Measurements from ENCODE around the gene SIDT1. TPM values are rescaled to one million over a fixed set of nuclear protein-coding genes. Genes with fewer than 3 reads are reported as not detected.

SIDT1 gene
- total RNA-seq, 1 donor from 2014 or later: not detected

- no peak for DNase-seq (ENCODE audit: low spot score)
- Mint-ChIP-seq H3K27ac (no peak overlapping the region), H3K4me3 (no peak overlapping the region), H3K27me3 (ENCODE audit: insufficient read depth, low read depth) (peaks cover 4% of the 10 kb centered on the region), H3K9me3 (no peaks in the 10 kb centered on the region), H3K36me3 (no peaks in the 10 kb centered on the region), H3K4me1 (peaks cover 4% of the 10 kb centered on the region)
- Histone ChIP-seq H3K79me2 (ENCODE audit: low read depth) (no peaks in the 10 kb centered on the region), H3K4me2 (no peak overlapping the region), H3K4me1 (peaks cover 17% of the 10 kb centered on the region), H3K9ac (no peak overlapping the region), H3K27me3 (no peaks in the 10 kb centered on the region), H2AFZ (replicated peaks) (no peak overlapping the region), H3K9me3 (ENCODE audit: low read depth) (no peaks in the 10 kb centered on the region), H3K4me3 (no peak overlapping the region), H3K27ac (no peak overlapping the region), H4K20me1 (ENCODE audit: low read depth) (no peaks in the 10 kb centered on the region), H3F3A (ENCODE audit: low read depth) (no peaks in the 10 kb centered on the region), H3K36me3 (no peaks in the 10 kb centered on the region)
- TF ChIP-seq EZH2 (IDR thresholded peaks at IDR 0.05) (no peak), EZH2phosphoT487 (IDR thresholded peaks at IDR 0.05) (no peak)
- TF ChIP-seq, protein P1, sequence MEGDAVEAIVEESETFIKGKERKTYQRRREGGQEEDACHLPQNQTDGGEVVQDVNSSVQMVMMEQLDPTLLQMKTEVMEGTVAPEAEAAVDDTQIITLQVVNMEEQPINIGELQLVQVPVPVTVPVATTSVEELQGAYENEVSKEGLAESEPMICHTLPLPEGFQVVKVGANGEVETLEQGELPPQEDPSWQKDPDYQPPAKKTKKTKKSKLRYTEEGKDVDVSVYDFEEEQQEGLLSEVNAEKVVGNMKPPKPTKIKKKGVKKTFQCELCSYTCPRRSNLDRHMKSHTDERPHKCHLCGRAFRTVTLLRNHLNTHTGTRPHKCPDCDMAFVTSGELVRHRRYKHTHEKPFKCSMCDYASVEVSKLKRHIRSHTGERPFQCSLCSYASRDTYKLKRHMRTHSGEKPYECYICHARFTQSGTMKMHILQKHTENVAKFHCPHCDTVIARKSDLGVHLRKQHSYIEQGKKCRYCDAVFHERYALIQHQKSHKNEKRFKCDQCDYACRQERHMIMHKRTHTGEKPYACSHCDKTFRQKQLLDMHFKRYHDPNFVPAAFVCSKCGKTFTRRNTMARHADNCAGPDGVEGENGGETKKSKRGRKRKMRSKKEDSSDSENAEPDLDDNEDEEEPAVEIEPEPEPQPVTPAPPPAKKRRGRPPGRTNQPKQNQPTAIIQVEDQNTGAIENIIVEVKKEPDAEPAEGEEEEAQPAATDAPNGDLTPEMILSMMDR (IDR thresholded peaks at IDR 0.05): no peak
These were observed 61.7 kb downstream of the SIDT1 start for GRCh38 chr3:113594066-113594465.

DNA sequence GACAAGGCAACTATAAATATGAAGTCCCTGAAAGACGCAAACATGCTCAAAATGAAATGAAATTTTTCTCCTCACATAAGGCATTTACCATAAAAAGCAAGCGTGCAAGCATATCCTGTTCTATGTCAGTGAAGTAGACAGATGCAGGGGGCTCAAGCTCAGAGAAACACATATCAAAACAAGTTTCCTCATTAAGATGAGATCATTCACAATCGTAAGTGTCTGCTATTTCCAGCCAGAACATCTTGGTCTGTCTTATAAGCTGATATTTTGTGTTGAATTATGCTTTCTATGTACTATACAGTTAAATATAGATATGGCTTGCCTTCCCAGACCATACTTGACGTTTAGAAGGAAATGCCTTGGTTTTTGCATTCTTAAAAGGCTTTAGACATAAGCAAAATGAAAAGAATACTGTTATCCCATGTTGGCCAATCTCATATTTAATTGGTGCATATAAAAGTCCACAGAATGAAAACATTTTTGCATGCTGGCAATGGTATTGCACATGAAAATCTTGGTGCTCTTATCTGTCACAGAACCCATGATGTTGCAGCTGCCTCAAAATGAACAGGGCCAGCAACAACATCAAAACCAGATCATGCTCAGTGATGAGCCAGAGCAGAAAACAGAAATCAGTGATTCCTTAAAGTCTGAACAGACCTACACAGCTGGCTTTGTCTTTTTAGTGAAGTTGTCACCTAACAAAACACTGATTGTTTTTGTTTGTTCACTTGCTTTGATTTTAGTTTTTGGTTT is 65.4 kb downstream of the SIDT1 start:
- no peaks in the 10 kb centered on the region for H3K27me3 ChIP-seq
- peak overlapping the region; percentile 22 for H2AFZ ChIP-seq (replicated peaks)
- H3K4me3 Mint-ChIP-seq: no peak overlapping the region
- no peak overlapping the region for H3K4me2 ChIP-seq
- no peaks in the 10 kb centered on the region for H3K79me2 ChIP-seq (ENCODE audit: low read depth)
- no peaks in the 10 kb centered on the region for H3K36me3 Mint-ChIP-seq
- H3K4me1 ChIP-seq: no peaks in the 10 kb centered on the region
- H3K36me3 ChIP-seq: no peaks in the 10 kb centered on the region
- no peak overlapping the region for H3K27ac Mint-ChIP-seq
- H3K9me3 Mint-ChIP-seq: no peaks in the 10 kb centered on the region
- H3K4me1 Mint-ChIP-seq: no peaks in the 10 kb centered on the region
- TF ChIP-seq EZH2phosphoT487 (IDR thresholded peaks at IDR 0.05) (no peak), EZH2 (IDR thresholded peaks at IDR 0.05) (no peak)
- TF ChIP-seq, protein P1 (IDR thresholded peaks at IDR 0.05): no peak
- H3K9ac ChIP-seq: no peak overlapping the region
- no peaks in the 10 kb centered on the region for H3K9me3 ChIP-seq (ENCODE audit: low read depth)
- no peaks in the 10 kb centered on the region for H4K20me1 ChIP-seq (ENCODE audit: low read depth)
- no peak overlapping the region for H3K4me3 ChIP-seq
- no peak overlapping the region for H3K27ac ChIP-seq
- H3K27me3 Mint-ChIP-seq (ENCODE audit: insufficient read depth, low read depth): peaks cover 2% of the 10 kb centered on the region
- no peak for DNase-seq (ENCODE audit: low spot score)
- no peaks in the 10 kb centered on the region for H3F3A ChIP-seq (ENCODE audit: low read depth)

GRCh38 chr3:113600418-113601182 is 68.2 kb downstream of the SIDT1 start:
- no peak for DNase-seq (ENCODE audit: low spot score)
- Histone ChIP-seq H3F3A (ENCODE audit: low read depth) (no peaks in the 10 kb centered on the region), H3K27me3 (no peaks in the 10 kb centered on the region), H4K20me1 (ENCODE audit: low read depth) (no peaks in the 10 kb centered on the region), H3K9me3 (ENCODE audit: low read depth) (no peaks in the 10 kb centered on the region), H3K9ac (no peak overlapping the region), H3K27ac (no peak overlapping the region), H3K36me3 (no peaks in the 10 kb centered on the region), H2AFZ (replicated peaks) (peak overlapping the region; percentile 15), H3K4me3 (no peak overlapping the region), H3K79me2 (ENCODE audit: low read depth) (no peaks in the 10 kb centered on the region), H3K4me1 (no peaks in the 10 kb centered on the region), H3K4me2 (no peak overlapping the region)
- Mint-ChIP-seq H3K27ac (no peak overlapping the region), H3K4me1 (no peaks in the 10 kb centered on the region), H3K36me3 (no peaks in the 10 kb centered on the region), H3K4me3 (no peak overlapping the region), H3K9me3 (no peaks in the 10 kb centered on the region), H3K27me3 (ENCODE audit: insufficient read depth, low read depth) (peaks cover under 1% of the 10 kb centered on the region)
- TF ChIP-seq EZH2 (IDR thresholded peaks at IDR 0.05) (no peak), EZH2phosphoT487 (IDR thresholded peaks at IDR 0.05) (no peak)
- TF ChIP-seq, protein P1 (IDR thresholded peaks at IDR 0.05): no peak

All from neural progenitor cell (in vitro differentiated cells).